Activated CD4-positive, alpha-beta T cell treated with anti-CD3 and anti-CD28 coated beads, Interleukin-2, amount 50 U/mL, for 48 hours (primary cell): ENCODE results near the gene ATG2B.

Source experiments
- DNase-seq, 2 experiments: peaks; one replicate each; pipeline ENCODE4 v3.0.0-alpha.2; 2020

The ATG2B gene

GRCh38 chr14:96362965-96363750 lies at the start of gene ATG2B, which contains the start of gene GSKIP:
TSS of gene ATG2B (minus strand) at chr14:96363341. CDS start at chr14:96362976, 365 bp downstream.
TSS of gene GSKIP (plus strand) at chr14:96363526. CDS start at chr14:96382248, 18,722 bp downstream.
- DNase-seq, result peak; percentile 96

- no peak for DNase-seq
Measured at GRCh38 chr14:96410119-96410518, 47.0 kb upstream of the ATG2B start.

- no peak for DNase-seq
Measured at GRCh38 chr14:96409701-96410100, 46.6 kb upstream of the ATG2B start.

- DNase-seq, result no peak
Measured at GRCh38 chr14:96408608-96409007, 45.5 kb upstream of the ATG2B start.

- no peak for DNase-seq
Measured at GRCh38 chr14:96407935-96408570, 44.9 kb upstream of the ATG2B start.

- DNase-seq, result no peak
Measured at GRCh38 chr14:96405677-96406076, 42.5 kb upstream of the ATG2B start.

GRCh38 chr14:96403409-96403808 lies 40.3 kb upstream of the ATG2B start:
- DNase-seq, result no peak

GRCh38 chr14:96400495-96400894 lies 37.4 kb upstream of the ATG2B start:
- no peak for DNase-seq

GRCh38 chr14:96399405-96399804 lies 36.3 kb upstream of the ATG2B start:
- DNase-seq, result no peak

GRCh38 chr14:96398921-96399320 lies 35.8 kb upstream of the ATG2B start:
- no peak for DNase-seq

GRCh38 chr14:96398432-96398831 lies 35.3 kb upstream of the ATG2B start:
- DNase-seq, result no peak

- DNase-seq, result no peak
Measured at GRCh38 chr14:96394047-96394815, 31.1 kb upstream of the ATG2B start.

- DNase-seq, result no peak
Measured at GRCh38 chr14:96393071-96393691, 30.0 kb upstream of the ATG2B start.

GRCh38 chr14:96391293-96392118 lies 28.4 kb upstream of the ATG2B start:
- DNase-seq, result peak; percentile 99

- no peak for DNase-seq
Measured at GRCh38 chr14:96390965-96391292, 27.8 kb upstream of the ATG2B start.

- DNase-seq, result no peak
Measured at GRCh38 chr14:96385385-96385784, 22.2 kb upstream of the ATG2B start.

- no peak for DNase-seq
Measured at GRCh38 chr14:96384740-96385139, 21.6 kb upstream of the ATG2B start.

- DNase-seq, result no peak
Measured at GRCh38 chr14:96384053-96384452, 20.9 kb upstream of the ATG2B start.

GRCh38 chr14:96383445-96383844 lies 20.3 kb upstream of the ATG2B start:
- DNase-seq, result no peak

GRCh38 chr14:96380735-96381134 lies 17.6 kb upstream of the ATG2B start:
- DNase-seq, result no peak

GRCh38 chr14:96376093-96376492 lies 13.0 kb upstream of the ATG2B start:
- no peak for DNase-seq

GRCh38 chr14:96373538-96373937 lies 10.4 kb upstream of the ATG2B start:
- no peak for DNase-seq
